Glomerular visceral epithelial cell (primary cell): ENCODE data around the gene JAZF1.

Experiments
- DNase-seq: peaks from one replicate; pipeline ENCODE4 v3.0.0-alpha.2; 2016; ENCODE audit errors: extremely low spot score

JAZF1 gene

DNA sequence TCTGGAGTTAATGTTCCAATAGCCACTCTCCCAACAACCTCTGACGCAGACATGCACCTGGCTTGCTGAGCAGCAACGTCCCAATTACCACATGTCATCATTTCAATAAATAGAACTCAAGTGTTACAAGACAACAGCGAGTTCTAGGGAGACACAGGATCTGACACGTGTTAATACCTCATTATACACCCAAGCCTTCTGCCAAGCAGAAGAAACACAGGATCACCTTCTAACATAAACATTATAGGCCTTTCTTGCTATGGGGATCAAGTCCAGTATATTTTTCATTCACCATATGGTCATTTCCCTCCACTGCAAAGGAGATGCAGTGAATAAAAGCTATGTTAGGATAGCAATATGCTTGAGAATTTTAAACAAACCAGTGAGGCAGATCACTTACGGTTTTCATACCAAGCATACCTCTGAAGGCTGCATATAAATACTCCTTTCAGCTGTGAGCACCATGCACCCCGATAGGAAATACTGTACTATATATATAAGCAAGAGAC, 74.2 kb downstream of the JAZF1 start:
- DNase-seq: no peak

DNA sequence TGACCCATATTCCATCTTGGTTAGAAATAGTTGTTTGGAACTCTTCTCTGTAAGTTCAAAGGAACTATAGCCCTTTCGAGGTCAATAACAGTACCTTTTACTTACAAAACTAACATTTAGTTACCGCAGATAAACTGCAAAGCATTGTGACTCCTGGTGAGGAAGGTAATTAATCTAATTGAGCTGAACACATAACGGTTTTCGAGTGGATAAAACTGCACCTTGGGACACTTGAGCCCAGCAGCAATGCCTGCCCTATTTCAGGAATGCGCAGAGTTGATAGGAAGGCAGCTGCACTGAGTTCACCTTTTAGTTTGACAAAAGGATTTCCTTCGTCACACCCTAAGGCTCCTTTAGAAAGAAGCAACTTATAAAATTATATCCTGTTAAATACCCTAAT, 75.4 kb downstream of the JAZF1 start:
- no peak for DNase-seq

DNA sequence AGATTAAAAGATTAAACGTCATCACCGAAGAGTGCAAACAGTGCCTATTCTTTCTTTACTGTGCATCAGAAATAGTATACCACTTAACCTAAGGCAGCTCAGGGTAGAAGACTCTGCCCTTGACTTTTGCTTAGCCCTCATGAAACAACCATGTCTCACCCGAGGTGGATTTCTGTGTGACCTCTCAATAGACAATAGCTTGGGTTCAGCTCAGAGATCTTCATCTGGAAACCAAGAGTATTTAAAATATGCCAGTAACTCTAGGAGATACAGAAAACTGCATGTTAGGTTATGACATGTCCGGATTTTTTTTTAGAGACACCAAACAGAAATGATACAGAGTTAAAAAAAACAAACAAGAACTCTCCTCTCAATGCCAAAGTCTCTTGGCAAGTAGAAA, 75.8 kb downstream of the JAZF1 start:
- DNase-seq: no peak

GRCh38 chr7:28104041-28104541, 76.5 kb downstream of the JAZF1 start:
- DNase-seq: no peak

DNA sequence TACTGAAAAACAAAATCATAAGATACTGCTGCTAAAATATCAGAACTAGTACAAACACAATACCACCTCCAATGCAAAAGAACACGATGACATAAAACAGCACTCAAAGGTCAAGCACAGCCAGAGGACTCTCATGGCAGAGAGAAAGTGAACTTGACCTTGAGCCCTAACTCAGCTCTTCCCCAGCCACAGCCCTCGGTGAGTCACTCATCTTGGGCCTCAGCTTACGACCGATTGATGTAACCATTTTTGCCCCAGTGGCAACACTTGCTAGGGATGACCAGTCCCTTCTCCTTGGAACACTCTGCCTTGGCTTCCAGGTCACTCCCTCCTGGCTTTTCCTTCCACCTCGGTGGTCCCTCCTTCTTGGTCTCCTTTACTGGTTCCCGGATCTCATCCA, 77.8 kb downstream of the JAZF1 start:
- DNase-seq: peak; percentile 30

DNA sequence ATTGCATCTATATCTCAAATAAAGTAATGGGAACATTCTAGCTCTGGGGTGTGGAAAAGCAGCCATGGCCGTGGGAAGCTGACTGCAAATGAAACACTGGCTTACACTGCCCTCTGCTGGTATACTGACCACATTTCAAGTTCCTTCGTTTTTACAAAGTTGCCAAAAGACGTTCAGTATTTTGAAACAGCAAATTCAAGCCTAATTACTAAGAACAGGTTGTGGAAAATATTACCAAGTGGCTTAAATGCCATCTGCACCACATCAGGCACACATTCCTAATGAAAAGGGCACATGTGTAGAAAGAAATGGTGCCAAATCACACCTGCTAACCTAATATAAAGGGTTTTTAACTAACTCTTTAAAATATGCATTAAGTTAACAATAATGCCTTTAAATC, 83.9 kb downstream of the JAZF1 start:
- peak; percentile 60 for DNase-seq

GRCh38 chr7:28095231-28095630, 85.4 kb downstream of the JAZF1 start:
- DNase-seq: no peak

DNA sequence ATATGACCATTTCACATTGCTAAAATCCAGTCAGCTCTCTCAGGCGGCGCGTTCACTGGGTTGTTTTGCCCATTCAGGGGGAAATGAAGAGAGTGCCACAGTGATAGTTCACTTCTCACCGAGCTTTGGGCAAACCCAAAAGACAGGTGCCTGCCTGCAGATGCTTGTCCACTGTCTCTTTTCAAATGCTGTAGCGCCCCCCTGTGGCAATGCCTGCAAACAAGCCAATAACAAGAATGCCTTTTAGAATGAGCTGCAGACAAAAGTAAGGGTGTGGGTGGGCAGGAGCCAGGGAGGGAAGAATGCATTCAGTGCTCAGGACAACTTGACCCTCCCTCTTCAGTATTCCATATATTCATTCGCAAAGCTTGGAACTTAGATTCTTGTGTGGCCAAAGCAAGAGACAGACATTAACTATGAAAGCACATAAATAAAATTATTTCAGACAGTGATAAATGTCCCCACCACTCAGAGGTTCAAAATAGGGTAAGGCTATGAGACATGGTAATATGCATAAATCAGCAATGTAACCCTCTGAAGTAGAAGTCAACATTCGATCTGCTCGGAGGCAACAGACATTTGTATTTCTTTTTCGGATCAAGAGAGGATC, 86.9 kb downstream of the JAZF1 start:
- peak; percentile 71 for DNase-seq

DNA sequence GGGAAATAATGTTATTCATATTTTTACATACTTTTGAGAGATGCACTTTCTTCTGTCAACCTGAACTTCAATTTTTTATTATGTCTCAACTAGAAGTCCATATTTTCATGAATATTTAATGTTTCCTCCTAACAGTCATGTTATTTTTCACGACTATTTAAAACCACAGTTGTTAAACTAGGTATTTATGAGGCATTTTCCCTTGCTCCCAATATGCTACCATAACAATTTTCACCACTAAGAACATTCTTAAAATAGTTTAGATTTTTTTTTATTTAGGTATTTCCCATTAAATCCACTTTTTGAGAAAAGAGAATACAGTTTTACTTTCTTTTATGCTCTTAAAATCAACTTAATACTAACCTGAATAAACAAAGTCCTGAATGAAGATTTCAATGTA, 89.4 kb downstream of the JAZF1 start:
- no peak for DNase-seq

GRCh38 chr7:28088901-28089714, 91.5 kb downstream of the JAZF1 start:
- DNase-seq: no peak

DNA sequence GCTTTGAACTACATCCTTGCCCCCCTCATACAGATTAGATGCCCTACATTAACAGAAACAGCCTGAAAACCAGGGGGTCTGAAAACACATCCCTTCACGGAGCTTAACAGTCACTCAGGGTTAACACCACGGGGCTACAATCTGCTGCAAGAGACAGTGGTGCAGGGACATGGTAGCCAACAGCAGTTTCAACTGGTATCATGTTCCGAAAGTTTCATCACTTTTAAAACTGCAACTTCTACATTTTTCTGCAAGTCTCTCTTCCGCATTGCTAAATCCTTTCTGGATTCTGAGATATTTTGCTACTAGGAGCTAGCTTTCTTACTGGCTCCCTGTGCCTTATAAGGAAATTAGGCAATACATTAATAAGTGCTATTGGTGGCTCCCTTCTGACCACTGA, 92.6 kb downstream of the JAZF1 start:
- no peak for DNase-seq

- no peak for DNase-seq
Observed at GRCh38 chr7:28086198-28086597, 94.4 kb downstream of the JAZF1 start.

- no peak for DNase-seq
Observed at GRCh38 chr7:28083998-28084985, 96.3 kb downstream of the JAZF1 start.

DNA sequence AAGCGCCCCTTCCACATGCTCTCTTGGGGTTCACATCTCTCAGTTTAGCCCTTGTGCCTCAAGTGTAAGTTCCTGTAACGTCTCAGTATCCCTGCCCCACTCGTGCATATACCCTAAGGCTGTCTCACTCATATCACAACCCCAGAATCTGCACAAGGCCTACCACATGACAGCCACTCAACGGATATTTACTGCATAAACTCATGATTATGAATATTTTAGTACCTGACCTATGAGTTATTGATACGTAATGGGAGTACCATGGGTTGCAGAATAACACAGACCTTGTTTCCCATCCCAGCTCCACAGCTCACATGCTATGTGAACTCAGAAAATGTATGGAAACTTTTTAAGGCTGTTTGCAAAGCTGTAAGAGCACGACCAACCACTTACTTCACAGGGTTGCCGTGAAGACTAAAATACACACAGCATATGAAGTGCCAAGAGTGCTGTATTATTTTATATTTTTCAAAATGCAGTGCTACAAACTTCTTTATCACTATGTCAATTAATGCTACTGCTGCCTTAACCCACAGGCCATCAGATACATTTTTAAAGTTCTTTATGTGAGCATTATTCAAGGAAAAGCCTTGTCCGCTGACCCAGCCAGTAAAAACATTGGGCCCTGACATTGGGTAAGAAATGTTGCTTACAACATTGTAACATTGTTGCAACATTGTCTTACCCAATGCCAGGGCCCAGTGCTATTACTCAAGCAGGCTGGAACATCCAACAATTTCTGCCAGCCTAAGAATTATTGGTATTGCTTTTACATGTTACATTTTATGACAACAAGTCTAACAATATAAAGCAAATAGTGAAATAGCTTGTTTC, 97.2 kb downstream of the JAZF1 start:
- no peak for DNase-seq

- no peak for DNase-seq
Observed at GRCh38 chr7:28082071-28082470, 98.5 kb downstream of the JAZF1 start.

- peak; percentile 8 for DNase-seq
Observed at GRCh38 chr7:28081016-28081415, 99.6 kb downstream of the JAZF1 start.

DNA sequence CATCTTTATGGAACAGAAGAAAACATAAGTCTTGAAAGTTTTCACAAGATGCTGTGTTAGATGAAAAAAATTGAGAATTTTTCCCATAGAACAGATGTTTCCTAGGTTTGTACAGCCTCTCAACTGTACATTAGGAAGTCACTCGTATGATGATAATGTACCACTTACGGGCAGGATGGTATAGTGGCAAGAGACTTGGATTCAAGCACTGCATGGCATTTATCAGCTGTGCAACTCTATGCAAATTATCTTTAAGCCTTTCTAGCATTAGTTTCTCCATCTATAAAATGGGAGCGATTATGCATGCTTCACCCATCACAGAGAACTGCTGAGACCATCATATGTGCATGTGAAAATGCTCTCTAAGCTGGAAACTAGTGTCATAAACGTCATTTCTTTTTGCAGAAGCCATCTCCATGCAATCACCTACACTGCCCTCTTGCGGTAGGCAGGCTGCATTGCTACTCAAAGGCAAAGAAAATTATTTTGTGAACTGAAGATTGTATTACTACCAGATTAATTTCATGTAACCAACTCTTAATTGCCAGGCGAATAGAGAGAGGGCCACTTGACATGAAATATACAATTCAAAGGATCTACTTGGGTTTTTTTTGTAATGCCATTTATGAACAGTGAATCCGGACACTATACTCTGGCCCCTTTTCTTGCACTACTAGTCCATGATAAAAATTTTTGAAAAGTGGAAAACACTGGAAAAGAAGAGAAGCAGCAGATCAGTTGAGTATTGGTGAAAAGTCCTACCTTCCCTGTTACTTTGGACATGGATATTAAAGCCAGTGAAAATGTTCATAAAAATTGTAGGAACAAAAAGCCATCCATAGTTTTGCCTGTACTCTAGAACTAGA, 102.3 kb downstream of the JAZF1 start:
- DNase-seq: peak; percentile 48

DNA sequence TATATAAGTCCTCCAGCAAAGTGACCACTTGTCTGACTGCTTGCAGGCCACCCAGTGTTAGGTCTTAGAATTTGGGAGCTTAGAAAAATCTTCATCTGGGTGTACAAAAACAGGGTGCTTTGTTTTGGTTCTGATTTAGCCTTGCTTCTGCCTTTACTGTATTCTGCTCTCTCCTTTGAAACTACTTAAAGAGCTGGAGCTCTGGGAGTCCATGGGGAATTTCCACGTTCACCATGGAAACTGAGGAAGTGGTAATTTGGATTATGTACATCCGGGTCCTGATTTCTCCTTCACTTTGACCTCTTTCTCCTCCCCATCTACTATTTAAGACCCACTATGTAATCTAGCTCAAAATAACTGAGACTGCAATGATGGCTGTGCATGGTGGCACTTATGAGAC, 103.0 kb downstream of the JAZF1 start:
- DNase-seq: no peak

DNA sequence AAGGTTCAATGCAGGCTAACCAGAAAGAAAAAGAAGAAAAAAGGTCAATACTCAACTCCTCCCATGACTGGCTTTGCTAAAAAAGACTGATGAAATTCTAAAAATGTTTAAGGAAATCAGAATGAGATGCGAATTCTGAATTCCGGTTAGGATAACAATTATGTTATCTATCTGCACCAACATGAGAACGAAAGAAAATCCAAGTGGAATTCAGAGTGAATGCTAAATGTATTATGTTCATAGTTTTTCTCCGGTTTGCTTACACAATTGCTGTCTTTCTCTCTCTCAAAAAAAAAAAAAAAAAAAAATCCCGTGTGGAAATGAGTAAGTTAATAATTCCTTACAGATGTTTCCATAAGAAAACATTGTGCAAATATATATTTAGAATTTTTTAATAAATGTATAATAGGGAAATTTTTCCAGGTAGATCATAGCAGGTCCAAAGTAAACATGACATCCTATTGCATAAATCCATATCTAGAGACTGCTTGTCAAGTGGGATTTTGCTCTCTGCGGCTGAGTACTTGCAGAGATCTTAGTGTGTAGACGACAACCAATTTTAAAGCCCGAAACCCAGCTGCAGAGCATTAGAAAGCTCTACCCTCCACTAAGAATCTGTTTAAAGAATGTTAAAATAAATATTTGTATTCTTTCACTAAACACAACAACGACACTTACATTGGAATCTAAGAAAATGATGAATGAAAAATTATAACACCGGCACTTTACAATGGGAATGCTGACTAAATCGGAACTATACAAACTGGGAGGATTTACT, 104.0 kb downstream of the JAZF1 start:
- DNase-seq: no peak
